GM21619 (cell line): ENCODE data around the gene PTMA.
"Not testable (repeated sequence)": the region's sequence is repeated elsewhere in the genome, so short reads cannot be mapped to it uniquely, and the experiment has no call there.

Source experiments
- ATAC-seq: cut with Tn5 transposase; IDR thresholded peaks from one replicate; pipeline ENCODE4 v1.9.1; 2021; ENCODE audit not compliant: unreplicated experiment

Gene PTMA

GRCh38 chr2:231749016-231749415 lies 40.7 kb downstream of the PTMA start:
- ATAC-seq, result not testable (repeated sequence)

- no peak for ATAC-seq
These were observed 42.9 kb downstream of the PTMA start for GRCh38 chr2:231751042-231751815.

DNA sequence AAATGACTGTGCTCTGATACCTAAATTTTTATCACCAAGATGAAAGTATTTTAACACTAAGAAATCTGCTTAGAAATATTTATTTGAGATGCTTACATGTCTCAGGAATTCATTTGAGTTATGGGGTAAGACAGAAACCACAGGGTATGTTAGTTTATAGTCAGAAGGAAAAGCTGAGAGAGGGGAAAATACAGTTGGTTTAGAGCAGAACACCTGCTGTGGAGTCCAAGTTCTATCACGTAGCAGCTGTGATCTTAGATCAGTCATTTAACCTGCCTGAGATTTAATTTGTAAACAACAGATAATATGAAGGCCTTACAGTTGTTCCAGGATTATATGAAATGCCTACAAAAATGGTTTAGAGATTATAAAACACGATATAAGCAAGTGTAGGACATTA lies 43.7 kb downstream of the PTMA start:
- no peak for ATAC-seq

GRCh38 chr2:231761735-231762134 lies 53.4 kb downstream of the PTMA start:
- ATAC-seq, result no peak
